GM19395 (cell line): ENCODE measurements around the gene TAF10.

Source experiments
- ATAC-seq: cut with Tn5 transposase; IDR thresholded peaks from one replicate; pipeline ENCODE4 v1.9.1; 2021; ENCODE audit warnings: mild to moderate bottlenecking, moderate library complexity; ENCODE audit not compliant: unreplicated experiment

TAF10 gene

DNA sequence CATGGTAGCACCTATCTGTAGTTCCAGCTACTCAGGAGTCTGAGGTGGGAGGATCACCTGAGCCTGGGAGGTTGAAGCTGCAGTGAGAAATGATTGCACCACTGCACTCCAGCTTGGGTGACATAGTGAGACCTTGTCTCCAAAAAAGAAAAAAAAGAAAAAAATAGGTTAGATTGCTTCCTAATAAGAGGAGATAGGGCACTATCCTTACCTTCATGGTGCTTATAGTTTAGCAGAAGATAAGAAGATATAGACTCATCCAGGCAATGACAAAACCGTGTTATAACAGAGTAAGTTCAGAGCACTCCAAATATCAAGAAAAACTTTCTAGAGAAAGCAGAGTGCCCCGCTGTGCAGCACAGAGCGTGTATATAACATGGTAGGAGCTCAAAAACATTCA lies 50.7 kb downstream of the TAF10 start:
- ATAC-seq, result no peak
